Measurements from ENCODE around the gene EGLN1.

EGLN1 gene

GRCh38 chr1:231420959-231421545 is 1.0 kb downstream of the EGLN1 start:
- DNase-seq, result no peak

GRCh38 chr1:231420299-231420958 is 1.7 kb downstream of the EGLN1 start:
- DNase-seq, result peak; percentile 14

GRCh38 chr1:231419738-231420298 is 2.3 kb downstream of the EGLN1 start:
- DNase-seq, result no peak

- DNase-seq, result no peak
Measured at GRCh38 chr1:231419147-231419546, 2.9 kb downstream of the EGLN1 start.

GRCh38 chr1:231418741-231419107 is 3.4 kb downstream of the EGLN1 start:
- DNase-seq, result no peak

- DNase-seq, result peak; percentile 16
Measured at GRCh38 chr1:231418101-231418740, 3.9 kb downstream of the EGLN1 start.

- DNase-seq, result no peak
Measured at GRCh38 chr1:231417513-231417912, 4.6 kb downstream of the EGLN1 start.

- no peak for DNase-seq
Measured at GRCh38 chr1:231416901-231417300, 5.2 kb downstream of the EGLN1 start.

- DNase-seq, result no peak
Measured at GRCh38 chr1:231415018-231415583, 7.0 kb downstream of the EGLN1 start.

- DNase-seq, result no peak
Measured at GRCh38 chr1:231414260-231415016, 7.6 kb downstream of the EGLN1 start.

GRCh38 chr1:231413749-231414082 is 8.4 kb downstream of the EGLN1 start:
- DNase-seq, result no peak

- no peak for DNase-seq
Measured at GRCh38 chr1:231411036-231411531, 11.0 kb downstream of the EGLN1 start.

GRCh38 chr1:231410036-231410612 is 12.0 kb downstream of the EGLN1 start:
- no peak for DNase-seq

- no peak for DNase-seq
Measured at GRCh38 chr1:231408528-231409094, 13.5 kb downstream of the EGLN1 start.

- DNase-seq, result no peak
Measured at GRCh38 chr1:231407547-231408396, 14.3 kb downstream of the EGLN1 start.

- DNase-seq, result no peak
Measured at GRCh38 chr1:231407049-231407448, 15.0 kb downstream of the EGLN1 start.

GRCh38 chr1:231404318-231404717 is 17.8 kb downstream of the EGLN1 start:
- no peak for DNase-seq

GRCh38 chr1:231401478-231401877 is 20.6 kb downstream of the EGLN1 start:
- no peak for DNase-seq

GRCh38 chr1:231397886-231398671 is 24.0 kb downstream of the EGLN1 start:
- no peak for DNase-seq

GRCh38 chr1:231396643-231397042 is 25.4 kb downstream of the EGLN1 start:
- no peak for DNase-seq

Data from NCI-H2029 treated with DMSO at 0.1 percent for 48 hours (cell line).